HT-29 (cell line): ENCODE data around the gene REXO5. TPM values are rescaled to one million over a fixed set of nuclear protein-coding genes. Genes with fewer than 3 reads are reported as not detected.

ENCODE experiments used
- DNase-seq: peaks from one replicate; pipeline ENCODE4 v3.0.0-alpha.2; 2015; ENCODE audit warnings: low spot score
- total RNA-seq: library from RNA; depleted of rRNA; stranded (reverse); fragments of >200 nt; shearing (Covaris generic); gene quantifications from 2 replicates; pipeline ENCODE4 v1.2.3, GENCODE V29; 2014

REXO5 gene
- total RNA-seq, 1 experiment from 2014 or later = 6.5 TPM

DNA sequence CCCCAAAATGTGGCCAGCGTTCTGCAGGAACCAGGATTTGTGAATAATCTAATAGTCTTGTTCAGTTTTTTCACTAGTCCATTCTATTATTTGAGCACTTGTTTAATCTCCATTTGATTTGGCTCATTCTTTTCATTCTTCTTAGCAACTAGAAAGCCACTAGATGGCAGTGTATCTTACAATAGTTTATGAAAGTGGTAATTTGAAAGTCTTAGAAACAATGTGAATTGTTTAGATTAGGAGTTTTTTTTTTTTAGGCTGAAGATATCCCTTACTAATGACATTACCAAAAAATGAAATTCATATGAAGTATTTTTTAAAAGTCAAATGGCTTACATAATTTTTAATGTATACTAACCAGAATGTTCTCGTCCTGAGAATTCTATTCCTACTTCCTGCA, 6.7 kb upstream of the REXO5 start:
- DNase-seq = peak; percentile 31

DNA sequence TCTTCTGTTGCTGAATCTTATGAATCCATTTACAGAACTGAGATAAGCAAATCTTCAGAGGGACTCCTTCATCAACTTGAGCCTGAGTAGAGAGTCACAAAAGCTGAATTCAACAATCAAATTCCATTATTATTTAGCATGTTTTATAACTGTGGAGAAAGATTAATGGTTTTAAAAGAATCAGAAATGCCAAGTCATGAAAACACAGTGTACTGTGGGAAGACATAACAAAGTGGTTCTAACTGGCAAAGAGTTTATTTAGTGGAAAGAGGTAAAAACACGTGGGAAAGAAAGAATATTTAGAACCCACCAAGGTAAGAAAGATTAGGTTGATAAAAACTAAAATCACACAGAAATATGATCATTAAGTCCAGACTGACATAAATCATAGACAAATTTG, 5.0 kb upstream of the REXO5 start:
- DNase-seq = no peak

DNA sequence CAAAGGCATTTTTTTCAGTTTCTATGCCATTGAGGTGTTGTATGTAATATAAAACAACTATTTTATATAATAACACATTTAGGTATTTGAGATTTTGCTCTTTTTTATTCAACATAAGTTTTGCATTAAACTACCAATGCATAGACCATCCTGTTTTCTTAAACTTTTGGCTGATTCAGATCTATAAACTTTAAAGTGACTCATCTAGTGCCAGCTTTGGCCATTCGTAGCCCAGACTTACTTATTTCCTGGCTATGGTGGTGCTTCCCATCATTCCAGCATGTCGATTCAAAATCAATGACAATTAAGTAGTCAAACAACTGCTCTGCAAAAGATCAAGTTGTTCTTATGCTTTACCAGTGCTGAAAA, 3.2 kb upstream of the REXO5 start:
- DNase-seq = no peak

DNA sequence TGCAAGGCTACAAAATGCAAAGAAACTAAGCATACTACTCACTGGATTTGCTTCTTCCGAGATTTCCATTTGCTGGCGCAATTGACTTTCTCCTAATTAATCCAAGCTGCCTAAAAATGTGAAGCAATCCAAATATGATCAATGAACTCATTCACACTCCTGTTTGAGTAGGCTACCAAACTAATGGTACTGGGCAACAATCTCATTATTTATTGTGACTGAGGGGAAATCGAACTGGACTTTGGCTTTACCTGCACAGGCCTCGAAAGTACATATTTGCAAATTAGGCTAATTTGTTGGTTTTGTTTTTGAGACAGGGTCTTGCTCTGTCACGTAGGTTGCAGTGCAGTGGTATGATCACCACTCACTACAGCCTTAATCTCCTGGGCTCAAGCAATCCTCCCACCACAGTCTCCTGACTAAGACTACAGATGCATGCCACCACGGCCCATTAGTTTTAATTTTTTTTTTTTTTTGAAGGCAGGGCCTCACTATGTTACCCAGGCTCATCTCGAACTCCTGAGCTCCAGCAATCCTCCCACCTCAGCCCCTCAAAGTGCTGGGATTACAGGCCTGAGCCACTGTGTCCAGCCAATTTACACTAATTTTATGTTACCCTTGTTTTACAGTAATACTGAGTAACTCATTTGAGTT, 2.6 kb upstream of the REXO5 start:
- DNase-seq = no peak

DNA sequence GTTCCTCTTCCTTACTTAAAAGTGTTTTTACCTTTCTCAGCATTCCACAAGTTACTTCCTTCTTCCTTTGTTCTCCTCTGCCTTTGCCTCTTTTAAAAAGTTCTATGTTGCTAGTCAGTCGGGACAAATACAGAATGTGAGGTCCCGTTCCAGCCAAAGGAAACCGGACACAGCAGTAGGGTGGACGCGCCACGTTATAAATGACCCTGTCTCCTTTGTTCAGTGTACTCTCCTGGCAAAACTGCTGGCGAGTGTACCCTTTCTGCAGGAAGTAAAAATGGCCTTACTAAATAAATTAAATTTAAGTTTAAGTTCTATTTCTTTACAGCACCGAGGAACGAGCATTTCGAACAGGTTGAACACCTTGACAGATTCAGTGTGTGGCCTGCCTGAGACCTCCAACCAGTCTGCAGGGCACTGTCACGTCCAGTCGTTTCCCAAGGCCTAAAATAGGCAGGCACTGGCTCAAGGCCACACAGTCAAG, 601 bp upstream of the REXO5 start:
- peak; percentile 61 for DNase-seq

DNA sequence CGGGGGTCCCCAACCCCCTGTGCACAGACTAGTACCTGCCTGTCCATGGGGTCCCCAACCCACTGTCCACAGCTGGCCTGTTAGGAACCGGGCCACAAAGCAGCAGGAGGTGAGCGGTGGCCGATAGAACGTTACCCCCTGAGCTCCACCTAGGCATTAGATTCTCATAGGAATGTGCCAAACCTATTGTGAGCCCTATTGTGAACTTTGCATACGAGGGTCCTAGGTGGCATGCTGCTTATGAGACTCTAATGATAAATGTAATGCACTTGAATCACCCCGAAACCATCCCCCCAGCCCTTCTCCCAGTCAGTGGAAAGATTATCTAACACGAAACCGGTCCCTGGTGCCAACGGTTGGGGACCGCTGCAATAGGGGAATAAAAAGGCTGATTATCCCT, 1.5 kb downstream of the REXO5 start:
- no peak for DNase-seq

DNA sequence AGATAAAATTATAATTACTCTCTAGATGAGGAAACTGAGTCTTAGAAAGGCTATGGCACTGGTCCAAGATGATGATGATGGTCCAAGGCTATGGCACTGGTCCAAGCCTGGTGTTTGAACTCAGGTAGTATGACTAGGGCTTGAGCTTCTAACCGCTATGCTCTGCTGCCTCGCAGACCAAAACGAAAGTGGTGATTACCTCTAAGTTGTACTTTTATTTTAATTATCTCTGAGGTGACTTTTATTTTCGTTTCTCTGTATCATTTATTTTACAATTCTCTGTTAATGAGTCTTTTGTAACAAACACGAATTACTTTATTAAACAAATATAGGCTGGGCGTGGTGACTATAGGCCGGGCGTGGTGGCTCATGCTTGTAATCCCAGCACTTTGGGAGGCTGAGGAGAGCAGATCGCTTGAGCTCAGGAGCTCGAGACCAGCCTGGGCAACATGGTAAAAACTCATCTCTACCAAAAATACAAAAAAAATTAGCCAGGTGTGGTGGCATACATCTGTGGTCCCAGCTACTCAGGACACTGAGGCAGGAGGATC, 5.6 kb downstream of the REXO5 start:
- no peak for DNase-seq

DNA sequence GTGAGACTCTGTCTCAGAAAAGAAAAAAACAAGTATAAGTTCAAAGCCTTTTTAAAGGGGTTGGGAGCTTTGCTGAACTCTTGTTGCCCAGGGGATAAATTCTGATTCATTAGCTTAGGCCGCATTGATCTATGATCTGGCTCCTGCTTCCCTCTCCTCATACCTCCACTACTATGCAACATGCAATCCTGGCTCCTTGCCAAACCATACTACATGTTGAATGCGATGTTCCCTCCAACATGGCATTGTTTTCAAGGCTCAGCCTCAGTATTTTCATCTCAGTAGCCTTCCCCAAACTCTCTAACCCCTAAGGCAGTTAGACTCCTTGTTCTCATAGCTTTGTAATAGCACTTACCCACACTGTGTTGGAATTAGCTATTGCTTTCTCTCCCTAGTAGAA, 6.2 kb downstream of the REXO5 start:
- no peak for DNase-seq

DNA sequence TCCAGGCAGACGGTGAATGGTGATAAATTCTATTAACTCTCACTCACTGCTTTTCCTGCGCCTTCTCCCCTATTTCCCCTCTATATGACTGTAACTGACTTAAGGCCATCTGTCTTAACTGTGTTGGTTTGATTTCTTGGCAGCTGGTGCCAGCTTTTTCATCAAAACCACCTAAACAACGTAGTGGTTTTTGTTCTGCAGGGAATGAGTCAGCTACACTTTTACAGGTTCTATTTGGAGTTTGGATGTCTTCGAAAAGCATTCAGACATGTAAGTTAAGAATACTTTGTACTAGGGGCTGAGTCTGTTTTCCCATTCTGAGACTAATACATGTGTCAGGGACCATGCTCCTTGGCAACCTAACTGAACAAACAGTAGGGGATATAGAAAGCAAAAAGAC, 8.5 kb downstream of the REXO5 start:
- no peak for DNase-seq

DNA sequence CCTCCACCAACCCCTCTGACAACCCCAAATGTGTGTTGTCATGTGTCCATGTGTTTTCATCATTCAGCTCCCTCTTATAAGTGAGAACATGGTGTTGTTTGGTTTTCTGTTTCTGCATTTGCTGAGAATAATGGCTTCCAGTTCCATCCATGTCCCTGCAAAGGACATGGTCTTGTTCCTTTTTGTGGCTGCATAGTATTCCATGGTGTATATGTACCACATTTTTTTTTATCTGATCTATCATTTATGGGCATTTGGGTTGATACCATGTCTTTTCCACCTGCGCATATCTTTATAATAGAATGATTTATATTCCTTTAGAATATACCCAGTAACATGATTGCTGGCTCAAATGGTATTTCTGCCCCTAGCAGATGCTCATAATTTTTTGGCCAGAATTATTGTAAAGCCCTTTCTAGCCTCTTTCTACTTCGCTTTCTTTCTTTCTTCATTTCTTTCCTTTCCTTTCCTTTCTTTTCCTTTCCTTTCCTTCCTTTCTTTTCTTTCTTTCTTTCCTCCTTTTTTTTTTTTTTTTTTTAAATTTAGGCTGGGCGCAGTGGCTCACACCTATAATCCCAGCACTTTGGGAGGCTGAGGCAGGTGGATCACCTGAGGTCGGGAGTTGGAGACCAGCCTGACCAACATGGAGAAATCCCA, 12.7 kb downstream of the REXO5 start:
- DNase-seq = no peak

DNA sequence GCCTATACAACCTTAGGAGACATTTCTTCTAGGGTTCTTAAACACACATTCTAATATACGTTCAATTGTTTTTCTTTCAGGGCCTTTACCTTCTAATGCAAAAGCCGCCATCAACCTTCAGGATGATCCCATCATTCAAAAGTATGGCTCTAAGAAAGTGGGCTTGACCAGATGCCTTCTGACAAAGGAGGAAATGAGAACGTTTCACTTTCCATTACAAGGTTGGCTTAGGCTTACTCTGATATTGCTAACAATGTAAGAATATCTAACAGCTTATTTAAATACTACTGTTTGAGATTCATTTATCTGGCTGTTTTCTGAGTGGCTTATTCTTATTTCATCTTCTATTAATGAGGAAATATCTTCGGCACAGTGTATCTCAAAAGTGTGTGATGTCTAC, 15.4 kb downstream of the REXO5 start:
- no peak for DNase-seq

DNA sequence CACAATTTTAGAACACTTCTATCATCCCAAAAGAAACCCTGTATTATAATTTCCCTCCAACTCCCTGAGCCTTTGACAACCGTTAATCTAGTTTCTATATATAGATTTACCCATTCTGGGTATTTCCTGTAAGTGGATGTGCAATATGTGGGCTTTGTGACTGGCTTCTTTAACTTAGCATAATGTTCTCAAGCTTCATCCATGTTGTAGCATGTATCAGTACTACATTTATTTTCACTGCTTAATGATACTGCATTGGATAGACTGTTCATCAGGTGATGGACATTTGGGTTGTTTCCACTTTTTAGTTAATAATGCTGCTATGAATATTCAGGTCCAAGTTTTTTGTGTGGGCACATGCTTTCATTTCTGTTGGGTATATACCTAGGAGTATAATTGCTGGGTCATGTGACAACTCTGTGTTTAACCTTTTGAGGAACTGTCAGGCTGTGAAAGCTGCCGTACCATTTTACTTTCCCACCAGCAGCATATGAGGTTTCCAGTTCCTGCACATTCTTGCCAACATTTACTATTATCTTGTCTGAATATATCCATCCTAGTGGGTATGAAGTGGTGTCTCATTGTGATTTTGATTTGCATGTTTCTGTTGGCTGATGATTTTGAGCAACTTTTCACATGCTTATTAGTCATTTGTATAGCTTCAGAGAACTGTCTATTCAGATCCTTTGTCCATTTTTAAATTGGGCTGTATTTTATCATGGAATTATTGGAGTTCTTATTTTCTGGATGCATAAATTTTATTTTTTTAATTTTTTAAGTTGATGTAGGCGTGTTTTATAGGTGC, 16.4 kb downstream of the REXO5 start:
- DNase-seq = no peak

DNA sequence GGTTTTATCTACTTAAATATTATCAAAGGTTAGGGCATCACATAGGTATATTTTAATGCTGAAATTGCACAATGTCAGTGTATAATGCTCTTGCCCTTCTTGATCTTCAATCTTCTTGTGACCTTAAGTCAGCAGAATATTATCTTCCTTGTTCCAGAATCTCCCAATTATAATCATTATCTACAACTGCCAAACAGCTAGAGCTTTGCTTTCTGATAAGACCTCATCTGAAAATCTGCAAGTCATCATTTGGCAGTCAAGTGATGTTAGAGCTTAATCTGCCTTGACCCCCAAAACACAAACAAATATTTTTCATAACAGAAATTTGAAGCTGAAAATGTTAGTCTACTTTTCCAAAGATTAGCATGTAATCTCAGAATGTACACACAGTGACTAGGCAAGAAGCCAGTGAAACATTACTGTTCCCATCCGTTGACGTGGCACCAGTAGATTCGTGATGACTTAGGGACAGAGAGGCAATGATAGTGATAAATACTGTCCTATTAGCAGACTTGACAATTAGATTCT, 19.8 kb downstream of the REXO5 start:
- DNase-seq = no peak

DNA sequence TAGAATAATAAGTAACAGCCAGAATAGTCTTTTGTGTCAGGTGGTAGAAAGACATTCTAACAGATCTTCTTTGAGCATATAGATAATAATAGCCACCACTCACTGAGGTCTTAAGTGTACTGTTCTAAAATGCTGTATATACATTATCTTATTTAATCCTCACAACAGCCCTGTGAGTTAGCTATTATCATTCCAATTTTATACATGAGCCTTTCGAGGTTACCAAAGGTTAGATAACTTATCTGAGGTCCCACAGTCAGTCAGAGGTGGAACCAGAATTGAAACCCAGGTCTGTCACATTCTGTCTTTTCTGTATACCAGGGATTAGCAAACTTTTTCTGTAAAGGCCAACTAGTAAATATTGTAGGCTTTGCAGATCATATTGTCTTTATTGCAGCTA, 23.2 kb downstream of the REXO5 start:
- no peak for DNase-seq

DNA sequence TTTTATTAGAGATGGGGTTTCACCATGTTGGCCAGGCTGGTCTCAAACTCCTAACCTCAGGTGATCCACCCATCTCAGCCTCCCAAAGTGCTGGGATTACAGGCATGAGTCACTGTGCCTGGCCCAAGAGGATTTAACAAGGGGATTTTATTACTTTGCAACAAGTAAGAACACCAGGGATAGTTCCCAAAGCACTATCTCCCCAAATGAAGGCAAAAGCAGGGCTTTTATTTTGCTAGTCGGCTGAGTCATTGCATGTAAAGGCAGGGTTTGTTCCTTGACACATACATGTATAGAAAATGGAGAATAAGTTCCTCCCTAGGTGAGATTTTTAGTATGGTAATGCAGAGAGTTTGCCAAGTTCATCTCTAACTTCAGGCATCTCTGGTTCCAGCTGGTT, 24.0 kb downstream of the REXO5 start:
- DNase-seq = no peak

DNA sequence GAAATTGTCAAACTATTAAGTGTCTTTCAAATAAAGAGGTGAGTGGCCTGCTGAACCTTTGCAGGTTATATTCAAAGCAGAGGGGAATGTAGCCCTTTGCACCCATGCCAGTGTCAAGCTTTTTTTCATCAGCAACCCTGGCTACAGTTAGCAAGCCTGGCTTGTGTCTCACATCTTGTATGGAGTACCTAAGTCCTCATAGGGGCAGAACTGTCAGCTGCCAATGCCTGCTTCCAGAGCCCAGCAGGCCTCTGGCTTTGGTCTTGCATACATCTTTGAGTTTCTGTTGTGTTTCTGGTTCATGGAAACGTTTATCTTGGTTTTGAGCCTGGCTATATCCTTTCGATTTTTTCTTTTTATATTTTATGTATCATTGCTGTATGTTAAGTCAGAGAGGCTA, 26.8 kb downstream of the REXO5 start:
- no peak for DNase-seq

DNA sequence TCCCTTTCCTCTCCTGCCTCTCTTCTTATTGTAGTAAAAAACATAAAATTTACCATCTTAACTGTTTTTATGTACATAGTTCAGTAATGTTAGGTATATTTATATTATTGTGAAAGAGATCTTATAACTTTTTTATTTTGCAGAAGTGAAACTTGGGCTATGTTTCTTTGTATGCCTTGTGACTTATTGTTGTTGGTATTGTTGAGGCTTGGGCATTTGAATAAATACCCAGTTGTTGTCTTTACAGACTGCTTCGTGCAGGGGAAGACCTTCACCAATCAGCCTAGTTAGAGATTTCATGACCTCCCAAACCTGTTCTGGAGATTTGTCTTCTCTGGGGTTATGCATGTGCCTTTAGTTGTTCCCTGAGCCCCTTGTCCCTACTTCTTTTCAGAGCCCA, 31.9 kb downstream of the REXO5 start:
- DNase-seq = no peak

DNA sequence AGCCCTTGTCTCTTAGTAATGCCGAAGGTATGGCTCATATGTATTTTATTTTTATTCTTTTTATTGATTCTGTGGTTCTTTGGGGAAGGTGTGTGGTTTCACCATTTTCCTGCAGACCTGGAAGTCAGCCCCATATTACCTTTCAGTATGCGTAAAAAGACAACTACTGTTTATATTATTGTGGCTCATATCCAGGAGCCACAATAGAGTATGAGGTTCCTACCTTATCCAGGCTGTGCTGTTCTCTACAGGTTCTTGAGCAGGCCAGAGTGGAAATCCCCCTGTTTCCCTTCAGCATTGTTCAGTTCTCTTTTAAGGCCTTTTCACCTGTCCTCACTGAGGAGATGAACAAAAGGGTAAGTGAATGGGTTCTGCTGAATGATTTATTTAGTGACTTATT, 33.2 kb downstream of the REXO5 start:
- no peak for DNase-seq

DNA sequence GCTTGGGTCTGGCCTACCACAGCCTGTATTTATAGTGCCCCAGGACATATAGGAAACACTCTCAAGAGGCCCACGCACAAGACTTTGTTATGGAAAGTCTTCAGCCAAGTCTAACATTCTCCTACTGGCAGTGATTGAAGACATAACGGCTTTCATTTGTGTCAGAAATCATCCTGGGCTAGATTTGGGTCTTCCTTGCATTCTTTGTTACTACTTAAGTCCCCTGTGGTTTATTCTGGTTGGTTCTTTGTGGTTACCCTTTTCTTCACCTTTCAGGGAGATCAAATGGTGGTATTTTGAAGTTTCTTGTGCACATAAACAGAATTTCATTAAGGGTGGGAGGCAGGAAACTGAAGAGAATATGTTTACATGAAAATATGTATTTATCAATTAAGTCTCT, 37.7 kb downstream of the REXO5 start:
- DNase-seq = no peak

DNA sequence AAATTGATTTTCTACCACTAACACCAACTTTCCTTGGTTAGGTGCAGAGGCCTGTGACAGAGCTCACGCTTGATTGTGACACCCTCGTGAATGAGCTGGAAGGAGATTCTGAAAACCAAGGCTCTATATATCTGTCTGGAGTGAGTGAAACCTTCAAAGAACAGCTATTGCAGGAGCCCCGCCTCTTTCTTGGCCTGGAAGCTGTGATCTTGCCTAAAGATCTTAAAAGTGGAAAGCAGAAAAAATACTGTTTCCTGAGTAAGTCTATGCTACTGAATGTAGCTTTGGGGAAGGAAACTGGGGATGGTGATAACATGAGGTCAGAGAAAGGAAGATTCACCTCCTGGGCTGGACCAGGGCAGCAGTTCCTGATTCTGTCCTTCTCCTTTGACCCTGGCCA, 38.3 kb downstream of the REXO5 start:
- no peak for DNase-seq

DNA sequence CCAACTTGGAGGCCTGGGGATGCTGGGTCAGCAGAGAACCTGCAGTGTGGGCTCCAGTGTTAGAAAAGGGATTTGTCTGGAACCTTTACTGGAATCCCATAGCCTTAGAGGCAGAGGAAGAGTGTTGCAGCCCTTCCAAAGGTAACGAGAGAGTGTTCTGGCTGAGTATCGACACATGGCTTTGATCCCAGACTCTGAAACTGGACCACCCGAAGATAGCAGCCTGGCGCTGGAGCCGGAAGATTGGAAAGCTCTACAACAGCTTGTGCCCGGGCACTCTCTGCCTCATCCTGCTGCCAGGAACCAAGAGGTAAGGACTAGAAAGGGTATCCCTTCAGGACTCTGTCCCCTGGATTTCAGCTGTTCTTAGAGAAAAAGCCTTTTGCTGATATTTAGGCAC, 39.7 kb downstream of the REXO5 start:
- no peak for DNase-seq

DNA sequence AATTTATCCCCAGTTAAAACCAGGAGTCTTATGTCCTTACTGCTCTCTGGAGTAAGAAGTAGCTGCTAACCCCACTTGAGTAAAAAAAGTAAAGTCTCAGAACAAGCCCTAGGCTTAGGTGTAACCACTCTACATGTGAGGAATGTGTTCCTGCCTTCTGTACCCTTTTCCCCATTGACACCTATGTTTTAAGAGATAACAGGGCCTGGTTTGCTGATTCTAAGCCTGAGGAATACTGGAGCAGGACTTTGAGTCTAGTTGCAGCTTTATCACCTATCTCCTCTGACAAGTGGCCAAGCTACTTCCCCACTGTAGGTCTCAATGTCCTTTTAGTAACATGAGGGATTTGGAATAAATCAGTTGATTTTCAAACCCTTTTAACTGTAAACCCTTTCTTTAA, 40.2 kb downstream of the REXO5 start:
- DNase-seq = no peak
